HepG2 (cell line): ENCODE results near the gene SEC24D. TPM values are rescaled to one million over a fixed set of nuclear protein-coding genes. Genes with fewer than 3 reads are reported as not detected.

Experiments
- ATAC-seq: fragments of 200-7000 bp; cut with Tn5 transposase; 3 replicates; pipeline ENCODE4 v1.9.1; 2020; ENCODE audit warnings: mild to moderate bottlenecking, moderate library complexity
- BruUV-seq: library from RNA; stranded (reverse); fragments of 400-500 nt; replicated peaks from 2 replicates; lab custom pipeline; 2021; lab: Mats Ljungman, UMichigan
- CTCF ChIA-PET: fragments of 300-600 bp; formaldehyde crosslinking; extraction: SDS; loops from one replicate; lab custom pipeline; 2021; ENCODE audit warnings: low total read pairs, inconsistent platforms, low intra/inter-chr PET ratio; lab: Yijun Ruan, JAX
- POLR2A ChIA-PET: fragments of 350-600 bp; sonication (Branson Sonifier 250); formaldehyde crosslinking; loops from one replicate; lab custom pipeline; 2020; ENCODE audit warnings: antibody characterized with exemption, inconsistent platforms; lab: Yijun Ruan, JAX
- DNase-seq: peaks from one replicate; pipeline ENCODE4 v3.0.0-alpha.2; 2015; ENCODE audit warnings: low spot score
- FAIRE-seq: peaks from 3 replicates; lab custom pipeline; 2011; peaks lifted over from hg19 to GRCh38; lab: Jason Lieb, UNC
- H2AFZ ChIP-seq: one replicate; pipeline ENCODE4 v1.6.1; 2011; ENCODE audit warnings: low read length, inconsistent platforms
- H3K27ac ChIP-seq: fragments of 300-600 bp; 3 replicates; pipeline ENCODE4 v1.8.0; 2011; ENCODE audit warnings: mixed run types, mild to moderate bottlenecking, mixed read lengths, low read length, inconsistent platforms; ENCODE audit not compliant: insufficient read depth; ENCODE audit errors: extremely low read length
- H3K27me3 ChIP-seq, 2 experiments: fragments of 200-600 bp in 1 of 2; 2 replicates in 1 of 2; 3 replicates in 1 of 2; pipeline versions ENCODE4 v1.6.0 to v1.8.0; 2011; ENCODE audit warnings: low read length in 2 of 2, mild to moderate bottlenecking in 2 of 2, moderate library complexity in 2 of 2, inconsistent platforms in 1 of 2; ENCODE audit not compliant: insufficient read depth in 2 of 2, control insufficient read depth in 1 of 2
- H3K36me3 ChIP-seq, 2 experiments: fragments of 200-600 bp in 1 of 2; replicated peaks in 1 of 2; 2 replicates in 1 of 2; 3 replicates in 1 of 2; pipeline versions ENCODE4 v1.5.1 to v1.8.0; 2011; ENCODE audit warnings: low read length in 2 of 2, inconsistent platforms in 1 of 2; ENCODE audit not compliant: insufficient read depth in 2 of 2, control insufficient read depth in 1 of 2
- H3K4me1 ChIP-seq: 2 replicates; pipeline ENCODE4 v1.5.1; 2012; ENCODE audit warnings: low read length, inconsistent platforms; ENCODE audit not compliant: insufficient read depth
- H3K4me2 ChIP-seq: 2 replicates; pipeline ENCODE4 v1.6.0; 2011; ENCODE audit warnings: low read depth, low read length, inconsistent platforms
- H3K4me3 ChIP-seq, 3 experiments: fragments of 200-600 bp in 1 of 3; sonication (generic), shearing (Covaris generic) in 1 of 3; replicated peaks in 1 of 3; 2 replicates each; pipeline ENCODE4 v1.5.1; 2011 to 2016; ENCODE audit warnings: low read length in 3 of 3, inconsistent platforms in 2 of 3, low read depth in 2 of 3, mild to moderate bottlenecking in 2 of 3, control low read depth in 1 of 3, mixed read lengths in 1 of 3; ENCODE audit not compliant: insufficient read depth in 1 of 3
- H3K79me2 ChIP-seq: one replicate; pipeline ENCODE4 v1.6.1; 2011; ENCODE audit warnings: low read length, inconsistent platforms; ENCODE audit not compliant: insufficient read depth
- H3K9ac ChIP-seq: 2 replicates; pipeline ENCODE4 v1.6.0; 2011; ENCODE audit warnings: mild to moderate bottlenecking, low read depth, low read length, inconsistent platforms; ENCODE audit not compliant: insufficient read depth
- H3K9me3 ChIP-seq: 2 replicates; pipeline ENCODE4 v1.5.1; 2012; ENCODE audit warnings: mild to moderate bottlenecking, low read length
- H4K20me1 ChIP-seq: 2 replicates; pipeline ENCODE4 v1.6.0; 2011; ENCODE audit warnings: inconsistent platforms, mild to moderate bottlenecking, low read length, moderate library complexity; ENCODE audit not compliant: insufficient read depth
- ATF7 ChIP-seq, 2 experiments: fragments of 450-650 bp in 1 of 2; sonication (generic) in 1 of 2; formaldehyde crosslinking in 1 of 2; IDR thresholded peaks; 2 replicates each; pipeline versions ENCODE4 v1.4.0 to v1.6.1; 2016 to 2020; ENCODE audit warnings: antibody characterized with exemption in 1 of 2, mild to moderate bottlenecking in 1 of 2, missing genetic modification reagents in 1 of 2
- FIP1L1 ChIP-seq: fragments of 200-400 bp; formaldehyde crosslinking; IDR thresholded peaks from 2 replicates; pipeline ENCODE4 v1.6.1; 2018; ENCODE audit warnings: low read depth, mild to moderate bottlenecking, low read length, moderate library complexity, borderline replicate concordance; ENCODE audit not compliant: insufficient read depth
- JUNB ChIP-seq: sonication (generic); formaldehyde crosslinking; IDR thresholded peaks from 2 replicates; pipeline ENCODE4 v1.8.0; 2022; ENCODE audit warnings: missing genetic modification reagents, mild to moderate bottlenecking, borderline replicate concordance
- KAT7 ChIP-seq: IDR thresholded peaks from 2 replicates; pipeline ENCODE4 v1.6.1; 2018; ENCODE audit warnings: borderline replicate concordance, missing compliant biosample characterization
- PAF1 ChIP-seq: IDR thresholded peaks from 2 replicates; pipeline ENCODE4 v1.6.1; 2016; ENCODE audit warnings: missing genetic modification reagents, missing compliant biosample characterization
- ZNF136 ChIP-seq: sonication (generic); formaldehyde crosslinking; IDR thresholded peaks from 2 replicates; pipeline ENCODE4 v1.8.1; 2022; ENCODE audit warnings: low read depth, mild to moderate bottlenecking, moderate library complexity, missing genetic modification reagents
- ZNF629 ChIP-seq: sonication (generic); formaldehyde crosslinking; conservative IDR thresholded peaks from 2 replicates; pipeline ENCODE4 v1.5.0; 2020; ENCODE audit warnings: missing genetic modification reagents
- WGBS: methylation state at CpG from one replicate; pipeline ENCODE4 v1.1.6; 2017; ENCODE audit warnings: low lambda C conversion rate; 5-methylcytosine and 5-hydroxymethylcytosine counted together
- in situ Hi-C: cut with HindIII; loops from 2 replicates; pipeline ENCODE4 v1.10.0; 2017; ENCODE audit warnings: low pct_unique_long_range_greater_than_20kb; ENCODE audit not compliant: extremely low pct_ligation_motif_present
- intact Hi-C: fragments of 100-400 bp; cut with micrococcal nuclease; formaldehyde crosslinking; loops from one replicate; pipeline ENCODE4 v1.10.0; 2022; ENCODE audit not compliant: unreplicated experiment
- polyA plus RNA-seq, 8 experiments: library from polyadenylated mRNA; depleted of rRNA in 3 of 8; stranded (reverse) in 7 of 8; unstranded in 1 of 8; fragments of >200 nt; fragmentation: Illumina TruSeq in 4 of 8; extraction: Trizol in 4 of 8; gene quantifications; 2 replicates each; pipeline versions ENCODE4 v1.2.1 to v1.2.3, GENCODE V29; 2011 to 2016; ENCODE audit warnings: low read depth in 4 of 8, missing spikeins in 1 of 8, mixed read lengths in 1 of 8; ENCODE audit not compliant: insufficient read depth in 1 of 8
- total RNA-seq, 5 experiments: library from RNA; depleted of rRNA; stranded (reverse); fragments of >200 nt; fragmentation: Illumina TruSeq; extraction: Trizol; gene quantifications; 2 replicates each; pipeline ENCODE4 v1.2.3, GENCODE V29; 2016; ENCODE audit warnings: low read depth in 1 of 5
- TF ChIP-seq, protein P1 (sequence below): IDR thresholded peaks from 2 replicates; pipeline ENCODE4 v1.6.1; 2016
- TF ChIP-seq, protein P2 (sequence below): sonication (generic); formaldehyde crosslinking; IDR thresholded peaks from 2 replicates; pipeline ENCODE4 v1.9.0; 2021; ENCODE audit warnings: missing genetic modification reagents, borderline replicate concordance

SEC24D gene
- total and polyA plus RNA-seq, 2 of the 13 experiments (the other 11 are each of a cell fraction or from before 2014, with no cell fraction given) = 30.0 to 51.1 TPM

DNA sequence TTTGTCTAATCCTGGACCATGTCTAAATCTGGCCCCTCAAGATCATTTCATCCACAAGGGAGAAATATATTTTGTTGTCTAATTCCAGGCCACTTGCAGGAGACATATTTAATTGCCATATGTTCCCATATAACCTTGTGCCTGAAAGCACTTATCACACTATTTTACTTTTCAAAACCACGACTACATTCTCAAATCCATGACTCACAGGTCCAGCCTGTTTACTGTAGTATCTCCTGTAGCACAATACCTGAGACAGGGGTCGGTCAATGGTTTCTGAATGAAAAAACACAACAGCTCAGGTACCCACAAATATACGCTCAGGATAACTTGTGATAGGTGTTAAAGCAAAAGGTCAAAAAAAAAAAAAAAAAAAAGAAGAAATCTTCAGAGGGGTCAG lies 60.9 kb downstream of the SEC24D start:
- H3K36me3 ChIP-seq = peaks cover 1 to 13% of the 10 kb centered on the region in 2 experiments; a peak in 4 of 5 replicates
- no peaks in the 10 kb centered on the region for H3K79me2 ChIP-seq
- no peak for DNase-seq
- POLR2A ChIA-PET = no interaction called here
- CTCF ChIA-PET = no interaction called here
- H3K9me3 ChIP-seq = no peaks in the 10 kb centered on the region
- 93% methylated on average over 3 of the region's 3 CpGs for WGBS
- no peak for FAIRE-seq
- H3K9ac ChIP-seq = no peak overlapping the region
- no peak; the same call in 2 of the 3 replicates for ATAC-seq
- TF ChIP-seq PAF1 (CRISPR knock-in tag) (no peak), ZNF136 (CRISPR knock-in tag) (no peak), FIP1L1 (no peak), JUNB (CRISPR knock-in tag) (no peak), ZNF629 (CRISPR knock-in tag) (no peak), ATF7 (IDR thresholded peaks at IDR 0.05) (no peak), ATF7 (CRISPR knock-in tag; IDR thresholded peaks at IDR 0.05) (no peak), KAT7 (CRISPR knock-in tag) (no peak)
- TF ChIP-seq, protein P1, sequence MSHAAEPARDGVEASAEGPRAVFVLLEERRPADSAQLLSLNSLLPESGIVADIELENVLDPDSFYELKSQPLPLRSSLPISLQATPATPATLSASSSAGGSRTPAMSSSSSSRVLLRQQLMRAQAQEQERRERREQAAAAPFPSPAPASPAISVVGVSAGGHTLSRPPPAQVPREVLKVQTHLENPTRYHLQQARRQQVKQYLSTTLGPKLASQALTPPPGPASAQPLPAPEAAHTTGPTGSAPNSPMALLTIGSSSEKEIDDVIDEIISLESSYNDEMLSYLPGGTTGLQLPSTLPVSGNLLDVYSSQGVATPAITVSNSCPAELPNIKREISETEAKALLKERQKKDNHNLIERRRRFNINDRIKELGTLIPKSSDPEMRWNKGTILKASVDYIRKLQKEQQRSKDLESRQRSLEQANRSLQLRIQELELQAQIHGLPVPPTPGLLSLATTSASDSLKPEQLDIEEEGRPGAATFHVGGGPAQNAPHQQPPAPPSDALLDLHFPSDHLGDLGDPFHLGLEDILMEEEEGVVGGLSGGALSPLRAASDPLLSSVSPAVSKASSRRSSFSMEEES (CRISPR knock-in tag) = no peak
- TF ChIP-seq, protein P2, sequence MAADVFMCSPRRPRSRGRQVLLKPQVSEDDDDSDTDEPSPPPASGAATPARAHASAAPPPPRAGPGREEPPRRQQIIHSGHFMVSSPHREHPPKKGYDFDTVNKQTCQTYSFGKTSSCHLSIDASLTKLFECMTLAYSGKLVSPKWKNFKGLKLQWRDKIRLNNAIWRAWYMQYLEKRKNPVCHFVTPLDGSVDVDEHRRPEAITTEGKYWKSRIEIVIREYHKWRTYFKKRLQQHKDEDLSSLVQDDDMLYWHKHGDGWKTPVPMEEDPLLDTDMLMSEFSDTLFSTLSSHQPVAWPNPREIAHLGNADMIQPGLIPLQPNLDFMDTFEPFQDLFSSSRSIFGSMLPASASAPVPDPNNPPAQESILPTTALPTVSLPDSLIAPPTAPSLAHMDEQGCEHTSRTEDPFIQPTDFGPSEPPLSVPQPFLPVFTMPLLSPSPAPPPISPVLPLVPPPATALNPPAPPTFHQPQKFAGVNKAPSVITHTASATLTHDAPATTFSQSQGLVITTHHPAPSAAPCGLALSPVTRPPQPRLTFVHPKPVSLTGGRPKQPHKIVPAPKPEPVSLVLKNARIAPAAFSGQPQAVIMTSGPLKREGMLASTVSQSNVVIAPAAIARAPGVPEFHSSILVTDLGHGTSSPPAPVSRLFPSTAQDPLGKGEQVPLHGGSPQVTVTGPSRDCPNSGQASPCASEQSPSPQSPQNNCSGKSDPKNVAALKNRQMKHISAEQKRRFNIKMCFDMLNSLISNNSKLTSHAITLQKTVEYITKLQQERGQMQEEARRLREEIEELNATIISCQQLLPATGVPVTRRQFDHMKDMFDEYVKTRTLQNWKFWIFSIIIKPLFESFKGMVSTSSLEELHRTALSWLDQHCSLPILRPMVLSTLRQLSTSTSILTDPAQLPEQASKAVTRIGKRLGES (CRISPR knock-in tag) = no peak
- H3K4me2 ChIP-seq = no peak overlapping the region
- no peaks in the 10 kb centered on the region for H3K27me3 ChIP-seq
- H2AFZ ChIP-seq = no peak overlapping the region
- BruUV-seq = no TSS peak
- no peaks in the 10 kb centered on the region for H3K4me1 ChIP-seq
- no peak overlapping the region for H3K27ac ChIP-seq
- intact Hi-C loops = loop anchor here (1.0 kb wide), 1 partner anchor 11 kb away; no protein-coding TSS in a partner anchor
- peaks cover 6% of the 10 kb centered on the region; the same call in 1 of the 2 replicates for H4K20me1 ChIP-seq
- H3K4me3 ChIP-seq = no peak overlapping the region
- in situ Hi-C loops = loop anchor here (5.0 kb wide), 1 partner anchor 117 kb away; no protein-coding TSS in a partner anchor
